GM18873 (cell line): ENCODE results near the gene CSRNP3.
"Not testable (repeated sequence)": the region's sequence is repeated elsewhere in the genome, so short reads cannot be mapped to it uniquely, and the experiment has no call there.

Experiments used
- ATAC-seq: cut with Tn5 transposase; IDR thresholded peaks from one replicate; pipeline ENCODE4 v1.9.1; 2021; ENCODE audit warnings: mild to moderate bottlenecking, moderate library complexity, moderate number of reproducible peaks; ENCODE audit not compliant: unreplicated experiment, low FRiP score

CSRNP3 gene

DNA sequence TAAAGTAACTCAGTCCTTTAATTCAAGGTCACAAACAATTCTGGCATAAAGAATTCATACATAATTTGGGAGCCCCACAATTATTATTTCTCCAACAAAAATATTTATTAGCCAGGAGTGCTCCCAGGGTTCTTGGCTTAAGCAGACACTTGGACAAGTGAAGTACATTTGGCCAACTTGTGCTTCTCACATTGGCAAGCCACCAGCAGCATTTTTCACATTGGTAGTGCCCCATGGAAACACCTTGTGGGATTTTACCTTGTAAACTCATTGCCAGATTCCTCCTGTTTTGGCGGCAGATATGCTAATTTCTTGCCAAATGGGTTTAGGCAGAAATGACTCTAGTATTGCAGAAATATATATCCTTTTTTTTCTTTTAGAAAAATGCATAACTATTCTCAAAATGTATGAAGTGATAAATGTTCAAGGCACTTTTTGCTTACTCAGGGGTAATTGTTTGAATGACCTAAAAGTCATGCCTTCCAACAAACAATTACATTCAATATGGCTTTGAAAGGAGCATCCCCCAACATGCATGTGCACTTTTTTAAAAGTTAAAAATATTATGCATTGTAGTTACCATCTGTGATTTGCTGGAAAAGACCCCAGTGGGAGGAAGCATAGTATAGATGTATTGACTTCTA lies 113.5 kb downstream of the CSRNP3 start:
- ATAC-seq, result no peak

DNA sequence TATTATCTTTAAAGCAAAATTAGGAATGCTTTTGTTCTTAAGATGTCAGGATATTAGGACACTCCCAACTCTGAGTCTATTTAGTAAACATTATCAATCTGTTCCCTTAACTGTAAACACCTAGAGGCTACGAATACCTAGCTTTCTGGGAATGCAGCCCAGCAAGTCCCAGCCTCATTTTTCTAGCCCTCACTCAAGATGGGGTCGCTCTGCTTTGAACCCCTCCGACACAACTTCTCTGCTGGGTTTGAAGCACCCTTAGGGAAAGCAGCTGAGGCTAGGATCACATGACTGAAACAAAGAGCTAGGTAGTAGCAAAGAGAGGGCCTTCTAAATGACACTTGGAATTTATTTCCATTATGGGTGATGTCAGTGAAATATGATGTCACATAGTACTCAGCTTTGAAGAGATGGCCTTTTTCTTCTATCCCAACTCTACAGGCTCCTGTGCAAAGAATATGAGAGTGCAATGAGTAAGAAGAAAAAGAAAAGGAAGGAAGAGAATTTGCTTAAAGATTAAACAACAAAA lies 114.7 kb downstream of the CSRNP3 start:
- ATAC-seq, result no peak

DNA sequence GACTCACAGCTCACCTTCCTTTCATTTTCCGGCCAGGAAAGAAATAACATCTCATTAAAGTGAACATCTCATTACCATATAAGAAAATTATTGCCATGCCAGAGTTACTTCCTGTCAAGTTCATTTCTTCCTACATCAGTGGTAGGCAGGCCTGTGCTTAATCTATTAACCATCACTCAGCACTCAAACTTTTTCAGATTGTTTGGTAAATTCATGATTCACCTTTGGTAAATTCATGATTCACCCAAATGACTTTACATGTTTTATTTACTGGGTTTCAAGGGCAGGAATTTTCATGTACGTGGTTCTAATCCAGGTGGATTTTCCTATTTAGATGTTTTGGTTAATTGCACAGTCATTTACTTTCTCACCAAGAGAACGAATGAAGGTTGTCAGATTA lies 116.5 kb downstream of the CSRNP3 start:
- no peak for ATAC-seq

DNA sequence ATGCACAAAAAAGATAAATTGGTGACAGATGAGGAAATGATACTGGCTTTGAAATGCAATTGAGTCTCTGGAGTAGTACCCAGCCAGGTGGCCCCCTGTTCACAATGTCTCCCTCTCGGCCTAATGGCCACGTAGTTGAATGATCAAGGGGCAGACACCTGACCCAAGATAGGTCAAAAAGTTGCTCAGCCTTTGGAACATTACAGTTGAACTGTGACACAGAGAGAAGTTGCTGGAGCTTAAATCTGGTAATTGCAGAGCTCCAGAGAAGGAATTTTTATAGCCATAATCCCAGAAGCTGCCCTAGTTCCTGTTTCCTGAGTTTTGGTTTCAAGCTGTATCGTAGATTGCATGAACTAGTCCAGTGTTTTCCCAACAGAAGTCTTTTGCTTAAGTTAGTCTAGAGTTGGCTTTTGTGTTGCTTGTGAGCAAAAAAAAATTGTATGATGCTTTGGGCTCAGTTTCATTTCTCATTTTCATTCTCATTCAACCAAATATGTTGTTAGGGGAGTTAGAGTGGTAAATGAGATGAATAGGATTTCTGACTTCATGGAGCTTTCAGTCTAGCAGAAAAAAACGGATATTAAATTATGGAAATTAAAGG lies 117.9 kb downstream of the CSRNP3 start:
- no peak for ATAC-seq

DNA sequence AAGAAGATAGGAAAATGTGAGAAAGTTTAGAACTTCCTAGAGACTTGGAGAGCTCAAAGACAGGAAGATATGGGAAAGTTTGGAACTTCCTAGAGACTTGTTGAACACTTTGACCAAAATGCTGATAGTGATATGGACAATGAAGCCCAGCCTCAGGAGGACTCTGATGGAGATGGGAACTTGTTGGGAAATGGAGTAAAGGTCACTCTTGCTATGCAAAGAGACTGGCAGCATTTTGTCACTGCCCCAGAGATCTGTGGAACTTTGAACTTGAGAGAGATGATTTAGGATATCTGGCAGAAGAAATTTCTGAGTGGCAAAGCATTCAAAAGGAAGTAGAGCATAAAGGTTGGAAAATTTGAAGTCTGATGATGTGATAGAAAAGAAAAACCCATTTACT lies 121.5 kb downstream of the CSRNP3 start:
- not testable (repeated sequence) for ATAC-seq

DNA sequence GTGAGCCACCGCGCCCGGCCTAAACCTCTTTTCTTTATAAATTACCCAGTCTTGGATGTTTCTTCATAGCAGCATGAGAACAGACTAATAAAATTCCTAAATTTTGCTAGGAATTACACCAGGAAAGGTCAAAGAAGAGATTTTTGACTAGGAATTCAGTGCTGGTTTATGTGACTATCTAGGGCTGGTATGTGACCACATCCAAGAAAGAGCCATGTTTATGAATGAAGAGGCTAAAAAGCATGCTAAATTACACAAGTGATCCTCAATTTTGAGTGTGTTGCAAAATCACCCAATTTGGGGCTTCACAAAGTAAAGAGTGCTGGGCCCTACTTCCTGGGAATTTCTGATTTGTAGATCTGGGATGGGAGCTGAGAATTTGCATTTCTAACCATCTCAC lies 123.6 kb downstream of the CSRNP3 start:
- ATAC-seq, result no peak

DNA sequence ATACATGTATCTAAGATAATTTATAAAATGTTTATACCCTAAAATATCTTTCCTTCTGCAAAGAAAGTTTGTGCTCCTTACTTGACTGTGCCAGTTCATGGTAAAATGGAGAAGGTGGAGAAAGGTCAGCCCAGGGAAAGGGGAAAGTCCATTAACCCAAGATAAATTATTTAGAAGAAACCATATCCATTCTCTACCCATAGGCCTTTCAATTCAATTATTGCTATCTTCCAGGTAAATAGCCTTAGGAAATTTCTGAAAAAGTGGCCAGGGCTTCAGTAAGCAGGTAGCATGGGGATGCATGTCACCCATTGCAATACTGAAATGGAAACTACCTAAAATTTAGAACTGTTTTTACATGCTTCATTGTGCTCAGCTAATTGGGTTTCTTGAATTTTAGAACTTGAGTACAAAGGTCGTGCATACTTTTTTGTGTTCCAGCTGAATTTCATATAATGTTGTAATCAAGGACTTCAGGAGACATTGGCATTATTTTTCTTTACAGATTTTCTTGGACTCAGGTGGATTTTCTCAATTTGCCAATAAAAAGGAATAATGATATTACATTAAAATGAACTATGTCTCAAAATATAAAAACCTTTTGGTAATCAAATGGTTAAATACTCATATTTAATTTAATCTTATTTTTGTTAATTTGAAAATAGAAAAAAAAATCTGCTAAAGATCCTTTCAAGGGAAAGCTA lies 124.9 kb downstream of the CSRNP3 start:
- no peak for ATAC-seq

DNA sequence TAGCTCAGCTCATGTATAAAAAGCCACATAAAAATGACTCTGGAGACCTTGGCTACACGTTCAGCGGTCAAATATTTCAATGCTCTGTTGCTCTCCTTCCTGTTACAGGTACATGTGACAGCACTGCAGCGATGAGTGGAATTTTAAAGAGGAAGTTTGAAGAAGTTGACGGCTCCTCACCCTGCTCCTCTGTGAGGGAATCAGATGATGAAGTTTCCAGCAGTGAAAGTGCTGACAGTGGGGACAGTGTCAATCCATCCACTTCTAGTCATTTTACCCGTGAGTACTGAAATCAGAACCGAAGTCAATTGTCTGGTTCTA lies 125.4 kb downstream of the CSRNP3 start:
- ATAC-seq, result peak; percentile 77

DNA sequence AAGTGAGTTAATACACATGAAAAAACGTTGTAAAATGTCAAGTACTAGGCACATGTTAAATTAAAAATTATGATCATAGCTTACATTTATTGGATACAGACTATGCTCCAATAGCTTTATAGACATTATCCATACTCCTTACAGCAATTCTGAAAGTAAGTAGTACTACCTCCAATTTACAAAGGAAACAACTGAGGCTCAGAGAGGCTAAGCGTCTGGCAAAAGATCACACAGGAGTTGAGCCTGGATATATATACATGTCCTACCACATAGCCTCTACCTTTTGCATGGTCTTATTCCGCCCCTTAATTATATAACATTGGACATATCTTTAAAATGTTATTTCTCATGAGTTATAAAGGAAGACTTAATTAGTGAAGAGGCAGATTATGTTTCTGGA lies 127.3 kb downstream of the CSRNP3 start:
- ATAC-seq, result no peak

DNA sequence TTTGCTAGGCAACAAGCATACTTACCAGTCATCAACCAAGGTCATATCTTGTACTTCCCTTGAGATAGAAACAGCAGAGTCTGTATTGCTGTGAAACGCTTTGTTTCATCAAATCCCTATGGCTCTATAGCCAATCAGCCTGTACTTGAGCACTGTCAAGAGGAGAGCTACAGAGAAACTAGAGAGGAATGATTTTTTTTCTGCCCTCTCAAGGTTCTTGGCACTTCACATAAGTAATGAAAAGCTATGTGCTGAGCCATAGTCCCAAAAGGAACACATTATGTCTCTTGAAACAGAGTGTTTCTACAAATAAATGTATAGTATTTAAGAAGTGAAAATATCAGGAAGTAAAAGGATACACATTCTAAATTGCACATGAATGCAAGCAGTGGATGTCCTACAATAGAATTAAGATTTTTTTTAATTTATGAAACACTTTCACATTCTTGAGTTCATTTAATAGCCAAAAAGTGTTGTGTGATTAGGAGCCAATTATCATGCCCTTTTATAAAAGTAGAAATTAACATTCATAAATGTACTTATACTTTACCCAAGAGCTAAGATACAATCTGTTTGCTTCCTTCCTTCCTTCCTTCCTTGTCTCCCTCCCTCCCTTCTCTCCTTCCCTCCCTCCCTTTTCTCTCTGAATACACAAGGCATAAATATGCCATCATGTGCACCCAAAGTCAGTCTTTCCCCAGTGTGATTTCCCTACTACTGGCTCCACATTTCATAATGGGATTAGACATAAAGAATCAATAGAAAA lies 131.8 kb downstream of the CSRNP3 start:
- ATAC-seq, result no peak

DNA sequence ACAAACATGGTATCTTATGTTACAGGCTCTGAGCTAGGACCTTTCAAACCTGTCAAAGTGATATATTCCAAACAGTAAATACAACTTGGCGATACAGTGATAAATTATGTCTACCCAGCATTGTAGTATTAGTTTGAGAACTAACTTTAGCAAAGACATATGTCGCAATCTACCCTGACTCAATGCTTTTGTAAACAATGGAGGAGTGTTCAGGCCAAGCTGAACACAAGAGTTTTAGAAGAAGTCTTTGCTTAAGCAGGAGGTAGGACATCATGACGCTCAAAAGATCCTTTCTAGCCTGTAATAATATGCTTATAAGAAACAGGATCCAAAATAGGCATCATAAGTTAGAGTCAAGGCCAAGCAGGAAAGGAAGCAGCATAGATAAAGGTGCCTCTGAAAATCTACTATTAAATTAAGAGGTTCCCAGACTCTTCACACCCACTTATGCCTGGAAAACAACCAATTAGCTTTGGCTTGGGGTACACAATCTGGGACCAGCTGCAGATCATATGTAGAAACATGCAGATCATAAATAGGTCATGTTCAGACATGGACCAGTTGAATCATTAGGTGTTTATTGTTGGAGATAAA lies 132.5 kb downstream of the CSRNP3 start:
- ATAC-seq, result no peak

DNA sequence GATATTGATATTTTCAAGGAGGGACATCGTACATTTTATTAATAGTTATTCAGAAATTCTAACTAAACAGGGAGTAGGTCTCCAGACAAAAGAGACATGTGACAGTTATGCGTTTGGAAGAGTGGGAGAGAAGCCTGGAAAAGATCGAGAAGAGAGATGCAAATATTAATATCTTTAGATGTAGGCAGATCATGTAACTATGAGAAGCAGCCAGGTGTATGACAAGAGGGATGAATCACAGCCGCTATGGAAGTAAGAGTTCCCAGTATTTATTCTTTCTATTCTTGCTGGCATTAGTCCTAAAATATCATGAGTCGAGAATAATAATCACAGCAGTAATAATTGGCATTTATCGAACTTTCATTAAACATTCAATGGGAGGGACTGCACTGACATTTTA lies 140.2 kb downstream of the CSRNP3 start:
- no peak for ATAC-seq

DNA sequence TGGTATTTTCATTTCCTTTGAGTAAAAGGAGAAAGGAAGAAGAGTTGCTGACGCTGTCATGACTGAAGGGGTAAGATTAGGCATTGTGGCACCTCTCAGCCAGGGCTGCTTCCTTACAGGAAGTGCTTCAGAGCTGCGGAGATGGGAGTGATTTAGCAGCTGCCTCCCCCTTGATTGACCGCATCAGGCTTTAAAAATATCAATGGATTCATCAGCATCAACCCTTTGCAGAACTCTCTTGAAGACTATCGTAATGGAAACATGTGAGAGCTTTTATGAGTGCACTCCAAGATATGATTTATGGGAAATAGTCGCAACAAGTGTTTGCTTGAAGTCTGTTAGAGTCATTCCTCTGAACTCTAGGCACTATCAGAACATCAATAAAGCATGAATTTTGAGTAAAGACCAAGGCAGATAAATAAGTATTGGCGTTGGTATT lies 141.1 kb downstream of the CSRNP3 start:
- ATAC-seq, result no peak

DNA sequence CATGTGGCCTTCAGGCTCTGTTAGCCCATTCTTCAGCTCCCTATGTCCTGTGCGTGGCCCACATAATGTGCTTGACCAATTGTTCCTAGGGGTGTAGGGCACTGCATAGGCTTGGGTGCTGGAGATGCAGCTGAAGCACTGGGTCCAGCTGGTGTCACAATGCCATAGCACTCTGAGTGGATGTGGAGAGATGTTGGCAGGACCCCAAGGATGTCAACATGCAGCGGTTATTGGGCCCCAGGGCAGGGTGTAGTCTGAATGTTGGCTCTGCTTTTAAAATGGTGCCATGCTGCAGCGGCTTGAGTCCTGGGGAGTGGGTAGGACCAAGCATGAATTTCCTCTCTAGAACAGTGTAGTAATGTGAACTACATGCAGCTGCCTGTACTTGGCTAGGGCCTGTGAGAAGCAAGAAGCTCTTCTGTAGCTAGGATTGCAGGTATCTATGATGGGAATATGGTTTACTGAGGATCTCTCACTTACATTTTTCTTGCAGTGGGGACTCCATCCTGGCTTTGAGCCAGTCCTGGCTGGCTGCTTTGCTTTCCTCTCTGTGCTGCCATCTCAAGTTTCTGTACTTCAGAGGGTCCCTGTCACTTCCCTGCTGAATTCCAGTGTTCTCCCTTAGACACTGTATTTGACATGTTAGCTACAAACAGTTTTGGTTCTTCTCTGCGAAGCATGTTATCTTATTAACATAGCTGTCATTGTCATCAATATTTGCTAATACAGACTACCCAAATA lies 148.4 kb downstream of the CSRNP3 start:
- no peak for ATAC-seq

DNA sequence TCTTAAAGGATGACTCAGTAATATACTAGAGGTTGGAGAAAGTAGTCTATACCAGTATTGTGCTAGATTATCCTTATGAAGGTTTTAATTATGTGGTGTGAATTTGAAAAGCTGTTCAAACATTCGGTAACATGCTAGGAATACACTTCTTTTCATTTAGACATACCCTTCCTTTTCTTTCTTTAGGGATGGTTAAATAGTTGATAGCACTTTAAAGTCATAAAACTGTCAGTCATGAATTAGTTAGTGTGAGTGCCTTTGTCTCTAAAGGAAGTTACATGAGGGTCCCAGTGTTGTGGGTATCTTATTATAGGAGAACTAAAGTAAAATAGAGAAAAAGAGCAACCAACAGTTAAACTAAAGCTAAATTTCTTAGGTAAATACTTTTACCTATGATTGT lies 149.3 kb downstream of the CSRNP3 start:
- ATAC-seq, result no peak

DNA sequence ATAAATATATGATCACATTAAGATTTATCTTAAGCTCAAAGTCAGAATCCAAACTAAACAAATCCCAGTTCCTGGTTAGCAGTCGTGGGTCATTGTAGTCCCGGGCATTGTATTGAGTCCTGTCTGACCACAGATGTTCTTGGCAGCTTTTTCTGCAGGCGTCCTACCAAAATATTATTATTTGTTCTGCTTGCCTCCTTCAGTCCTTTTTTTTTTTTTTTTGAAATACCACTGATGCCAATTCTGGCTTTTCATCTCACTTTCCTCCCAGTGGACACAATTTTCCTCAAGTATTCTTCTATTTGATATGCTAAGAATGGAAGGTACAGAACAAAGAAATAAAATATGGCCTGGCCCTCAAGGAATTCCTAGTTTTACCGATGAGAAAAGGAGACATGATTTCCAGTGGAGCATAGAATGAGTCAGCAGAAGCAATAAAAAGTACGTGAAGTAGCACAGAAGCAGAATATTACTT lies 151.6 kb downstream of the CSRNP3 start:
- no peak for ATAC-seq

DNA sequence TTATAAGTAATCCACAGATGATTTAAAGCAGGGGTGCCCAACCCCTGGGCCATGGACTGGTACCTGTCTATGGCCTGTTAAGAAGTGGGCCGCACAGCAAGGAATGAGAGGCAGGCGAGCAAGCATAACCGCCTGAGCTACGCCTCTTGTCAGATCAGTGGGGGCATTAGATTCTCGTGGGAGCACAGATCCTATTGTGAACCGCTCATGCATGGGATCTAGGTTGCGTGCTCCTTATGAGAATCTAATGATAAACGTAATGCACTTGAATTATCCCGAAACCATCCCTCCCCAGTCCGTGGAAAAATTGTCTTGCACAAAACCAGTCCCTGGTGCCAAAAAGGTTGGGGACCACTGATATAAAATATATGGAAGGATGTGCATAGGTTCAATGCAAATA lies 153.7 kb downstream of the CSRNP3 start:
- no peak for ATAC-seq

DNA sequence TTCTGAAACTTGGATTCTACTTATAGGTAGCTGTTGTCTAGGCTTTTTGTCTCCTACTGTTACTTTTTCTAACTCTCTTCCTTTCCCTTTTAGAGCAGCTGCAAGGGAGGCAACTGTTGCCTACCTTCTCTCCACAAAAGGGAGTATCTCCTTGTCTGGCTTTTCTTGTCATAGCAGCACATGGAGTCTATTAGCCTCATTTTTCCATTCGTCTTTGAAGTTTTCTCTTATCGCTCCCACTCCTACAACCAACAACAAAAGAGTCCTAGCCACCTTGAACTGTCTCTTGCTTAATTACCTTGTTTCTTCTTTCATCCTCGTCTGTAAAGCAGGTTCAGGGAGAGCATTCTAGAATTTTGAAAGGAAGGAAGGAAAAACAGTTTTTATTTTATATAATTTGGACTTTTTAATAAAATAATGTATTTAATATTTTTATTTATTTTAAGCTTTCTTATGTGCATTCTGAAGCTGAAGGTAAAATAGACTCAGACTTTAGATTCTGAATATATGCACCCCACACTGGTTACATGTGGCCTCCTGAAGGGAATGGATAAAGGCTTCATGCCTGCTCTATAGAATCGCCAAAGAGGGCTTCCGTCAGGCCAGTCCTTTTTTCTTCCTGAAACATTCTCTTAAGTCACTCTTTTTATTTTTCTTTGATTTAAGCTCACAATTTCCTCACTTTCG lies 154.4 kb downstream of the CSRNP3 start:
- no peak for ATAC-seq

DNA sequence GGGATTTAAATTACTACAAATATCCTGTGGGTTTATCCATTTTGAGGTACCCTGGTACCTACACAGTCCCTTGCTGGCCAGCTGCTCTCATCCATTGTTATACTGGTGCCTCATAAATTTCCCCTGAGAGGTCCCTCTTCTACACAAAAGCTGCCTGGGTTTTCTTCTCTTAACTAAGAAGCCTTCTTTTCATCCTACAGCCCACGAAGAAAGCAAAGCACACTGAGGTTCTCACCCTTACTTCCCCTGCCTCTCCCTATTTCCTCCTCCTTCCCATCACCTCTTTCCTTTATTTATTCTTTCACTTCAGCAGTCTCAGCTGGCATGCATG lies 154.9 kb downstream of the CSRNP3 start:
- ATAC-seq, result no peak
